ENCODE results near the gene POU2F2.

The POU2F2 gene

DNA sequence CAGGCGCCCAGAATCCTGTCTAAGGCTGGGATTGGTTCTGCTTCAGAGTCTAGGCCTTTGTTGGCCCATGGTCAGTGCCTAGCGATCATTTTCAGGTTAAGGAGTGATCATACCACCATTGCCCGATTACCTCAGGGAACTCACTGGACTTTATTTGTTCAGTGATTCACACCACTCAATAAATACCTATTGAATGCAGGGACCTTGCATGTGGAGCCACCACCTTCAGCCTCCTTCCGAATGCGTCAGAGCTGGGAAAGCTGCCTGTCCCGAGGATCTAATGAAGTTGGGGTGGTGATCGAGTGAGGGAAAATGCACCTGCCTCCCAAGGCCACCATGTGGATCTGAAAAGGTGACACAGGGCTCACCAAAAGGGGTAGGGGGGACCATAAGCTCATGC, 40.0 kb upstream of the POU2F2 start:
- ATAC-seq (ENCODE audit: low read depth) (no peak), DNase-seq (ENCODE audit: low spot score) (no peak)
- H3K4me1 ChIP-seq (ENCODE audit: insufficient read depth, poor library complexity, severe bottlenecking) = no peaks in the 10 kb centered on the region
- no peaks in the 10 kb centered on the region for H3K9me3 ChIP-seq (ENCODE audit: severe bottlenecking)
- peaks cover 18% of the 10 kb centered on the region for H3K27me3 ChIP-seq (ENCODE audit: insufficient read depth, poor library complexity, severe bottlenecking)
- H3K4me3 ChIP-seq (ENCODE audit: severe bottlenecking) = no peak overlapping the region
- TF ChIP-seq, protein P1, sequence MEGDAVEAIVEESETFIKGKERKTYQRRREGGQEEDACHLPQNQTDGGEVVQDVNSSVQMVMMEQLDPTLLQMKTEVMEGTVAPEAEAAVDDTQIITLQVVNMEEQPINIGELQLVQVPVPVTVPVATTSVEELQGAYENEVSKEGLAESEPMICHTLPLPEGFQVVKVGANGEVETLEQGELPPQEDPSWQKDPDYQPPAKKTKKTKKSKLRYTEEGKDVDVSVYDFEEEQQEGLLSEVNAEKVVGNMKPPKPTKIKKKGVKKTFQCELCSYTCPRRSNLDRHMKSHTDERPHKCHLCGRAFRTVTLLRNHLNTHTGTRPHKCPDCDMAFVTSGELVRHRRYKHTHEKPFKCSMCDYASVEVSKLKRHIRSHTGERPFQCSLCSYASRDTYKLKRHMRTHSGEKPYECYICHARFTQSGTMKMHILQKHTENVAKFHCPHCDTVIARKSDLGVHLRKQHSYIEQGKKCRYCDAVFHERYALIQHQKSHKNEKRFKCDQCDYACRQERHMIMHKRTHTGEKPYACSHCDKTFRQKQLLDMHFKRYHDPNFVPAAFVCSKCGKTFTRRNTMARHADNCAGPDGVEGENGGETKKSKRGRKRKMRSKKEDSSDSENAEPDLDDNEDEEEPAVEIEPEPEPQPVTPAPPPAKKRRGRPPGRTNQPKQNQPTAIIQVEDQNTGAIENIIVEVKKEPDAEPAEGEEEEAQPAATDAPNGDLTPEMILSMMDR (IDR thresholded peaks at IDR 0.05; ENCODE audit: poor library complexity, severe bottlenecking) = no peak
- H3K36me3 ChIP-seq (ENCODE audit: low read depth) = no peaks in the 10 kb centered on the region
- H3K27ac ChIP-seq (ENCODE audit: poor library complexity, severe bottlenecking) = no peak overlapping the region

DNA sequence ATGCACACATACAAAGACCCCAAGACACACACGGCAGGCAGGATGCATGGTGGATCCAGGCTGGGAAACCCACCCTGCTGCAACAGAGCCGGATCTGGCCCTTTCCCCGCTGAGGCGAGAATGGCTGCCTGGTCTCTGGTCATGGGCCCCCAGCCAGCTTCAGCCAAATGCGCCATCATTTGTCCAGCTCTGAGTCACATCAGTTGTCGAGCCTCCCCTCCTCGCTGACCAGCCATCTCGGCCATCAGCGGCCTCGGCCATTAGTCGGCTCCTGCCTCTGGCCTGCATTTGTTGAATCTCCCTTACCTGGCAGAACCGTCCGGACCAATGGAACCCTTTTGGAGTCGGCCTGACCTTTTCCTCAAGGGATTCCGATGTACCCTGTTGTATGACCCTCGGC, 38.5 kb upstream of the POU2F2 start:
- DNase-seq (ENCODE audit: low spot score) (no peak), ATAC-seq (ENCODE audit: low read depth) (no peak)
- H3K9me3 ChIP-seq (ENCODE audit: severe bottlenecking) = no peaks in the 10 kb centered on the region
- no peaks in the 10 kb centered on the region for H3K4me1 ChIP-seq (ENCODE audit: insufficient read depth, poor library complexity, severe bottlenecking)
- H3K36me3 ChIP-seq (ENCODE audit: low read depth) = no peaks in the 10 kb centered on the region
- no peak overlapping the region for H3K27ac ChIP-seq (ENCODE audit: poor library complexity, severe bottlenecking)
- peaks cover 8% of the 10 kb centered on the region for H3K27me3 ChIP-seq (ENCODE audit: insufficient read depth, poor library complexity, severe bottlenecking)
- H3K4me3 ChIP-seq (ENCODE audit: severe bottlenecking) = no peak overlapping the region
- TF ChIP-seq, protein P1 (IDR thresholded peaks at IDR 0.05; ENCODE audit: poor library complexity, severe bottlenecking) = no peak

DNA sequence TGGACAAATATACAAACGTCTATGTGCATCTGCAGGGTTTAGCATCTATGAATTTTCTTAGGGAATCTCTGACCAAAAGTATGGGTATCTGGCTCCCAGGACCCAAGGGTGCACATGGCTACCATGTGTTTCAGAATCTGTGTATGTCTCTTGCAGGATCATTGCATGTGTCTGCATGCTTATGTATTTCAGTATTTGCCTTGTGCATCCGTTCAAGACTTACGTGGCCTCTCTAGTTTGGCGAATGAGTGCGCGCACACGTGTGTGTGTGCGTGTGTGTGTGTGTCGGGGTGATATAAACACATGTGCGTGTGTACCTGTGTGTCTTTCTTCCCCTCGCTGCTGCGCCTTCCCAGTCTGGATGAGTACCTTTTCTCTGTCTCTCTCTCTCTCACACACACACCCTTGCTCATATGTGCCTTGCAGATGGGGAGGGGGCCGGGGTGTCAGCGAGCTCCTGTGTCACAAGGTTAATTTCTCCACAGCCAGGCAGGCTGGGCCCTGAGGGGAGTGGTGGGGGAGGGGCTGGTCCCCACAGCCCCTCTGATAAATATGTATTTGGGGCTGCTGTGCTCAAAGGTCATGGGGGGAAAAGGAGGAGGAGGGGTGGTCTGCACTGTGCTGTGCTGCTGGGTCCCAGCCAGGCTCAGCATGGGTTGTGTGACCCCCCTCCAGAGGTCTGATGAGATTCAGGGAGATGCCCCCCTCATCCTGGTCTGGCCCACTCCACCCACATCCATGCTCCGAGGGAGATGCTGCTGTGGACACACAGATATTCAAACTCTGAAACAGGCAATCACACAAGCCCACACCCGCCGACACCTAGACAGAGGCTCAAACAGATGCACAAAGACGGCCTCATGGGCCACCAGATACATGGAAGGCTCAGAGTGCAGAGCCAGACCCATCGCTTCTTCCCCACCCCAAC, 37.5 kb upstream of the POU2F2 start:
- no peak for ATAC-seq (ENCODE audit: low read depth)
- DNase-seq (ENCODE audit: low spot score) = no peak
- no peak overlapping the region for H3K27ac ChIP-seq (ENCODE audit: poor library complexity, severe bottlenecking)
- H3K9me3 ChIP-seq (ENCODE audit: severe bottlenecking) = no peaks in the 10 kb centered on the region
- H3K27me3 ChIP-seq (ENCODE audit: insufficient read depth, poor library complexity, severe bottlenecking) = no peaks in the 10 kb centered on the region
- no peaks in the 10 kb centered on the region for H3K36me3 ChIP-seq (ENCODE audit: low read depth)
- TF ChIP-seq, protein P1 (IDR thresholded peaks at IDR 0.05; ENCODE audit: poor library complexity, severe bottlenecking) = no peak
- no peaks in the 10 kb centered on the region for H3K4me1 ChIP-seq (ENCODE audit: insufficient read depth, poor library complexity, severe bottlenecking)
- no peak overlapping the region for H3K4me3 ChIP-seq (ENCODE audit: severe bottlenecking)

DNA sequence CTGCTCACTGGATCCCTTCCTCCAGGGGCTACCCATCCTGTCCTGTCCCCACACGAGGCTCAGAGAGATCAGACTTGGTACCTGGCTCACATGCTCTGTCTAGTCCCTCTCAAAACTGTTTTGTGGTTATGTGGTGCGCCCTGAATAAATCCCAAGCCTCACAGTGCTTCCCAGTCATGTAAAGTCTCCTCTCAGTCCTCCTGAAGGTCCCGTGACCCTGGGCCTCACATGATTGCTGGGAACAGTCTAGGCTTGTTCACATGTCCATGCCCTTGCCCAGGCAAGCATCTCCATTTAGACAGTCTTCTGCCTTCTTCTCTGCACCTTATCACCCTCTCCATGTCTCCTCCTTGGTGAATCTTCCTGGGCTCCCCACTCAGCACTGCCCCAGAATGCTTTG, 36.0 kb upstream of the POU2F2 start:
- no peaks in the 10 kb centered on the region for H3K4me1 ChIP-seq (ENCODE audit: insufficient read depth, poor library complexity, severe bottlenecking)
- TF ChIP-seq, protein P1 (IDR thresholded peaks at IDR 0.05; ENCODE audit: poor library complexity, severe bottlenecking) = no peak
- no peak overlapping the region for H3K4me3 ChIP-seq (ENCODE audit: severe bottlenecking)
- no peak for DNase-seq (ENCODE audit: low spot score)
- no peak for ATAC-seq (ENCODE audit: low read depth)
- no peaks in the 10 kb centered on the region for H3K27me3 ChIP-seq (ENCODE audit: insufficient read depth, poor library complexity, severe bottlenecking)
- no peaks in the 10 kb centered on the region for H3K9me3 ChIP-seq (ENCODE audit: severe bottlenecking)
- no peaks in the 10 kb centered on the region for H3K36me3 ChIP-seq (ENCODE audit: low read depth)
- H3K27ac ChIP-seq (ENCODE audit: poor library complexity, severe bottlenecking) = no peak overlapping the region

DNA sequence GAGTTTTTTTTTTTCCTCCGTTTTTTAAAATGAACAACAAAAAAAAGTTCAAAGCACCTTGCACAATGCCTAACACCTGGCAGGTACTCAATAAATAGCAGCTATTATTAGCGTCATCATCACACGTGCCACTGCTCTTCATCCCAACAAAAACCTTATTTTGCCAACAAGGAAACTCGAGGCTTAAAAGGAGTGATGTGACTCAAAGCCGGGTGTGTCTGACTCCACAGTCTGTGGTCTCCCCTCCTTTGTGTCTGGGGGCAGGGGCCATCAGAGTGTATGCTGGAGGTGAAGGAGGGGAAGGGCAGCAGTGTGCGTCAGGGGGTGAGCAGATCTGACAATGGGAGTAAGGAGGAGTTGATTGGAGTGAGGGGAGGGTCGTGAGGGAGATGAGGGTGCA, 34.1 kb upstream of the POU2F2 start:
- DNase-seq (ENCODE audit: low spot score) (no peak), ATAC-seq (ENCODE audit: low read depth) (no peak)
- Histone ChIP-seq H3K4me3 (ENCODE audit: severe bottlenecking) (no peak overlapping the region), H3K9me3 (ENCODE audit: severe bottlenecking) (no peaks in the 10 kb centered on the region), H3K27ac (ENCODE audit: poor library complexity, severe bottlenecking) (no peak overlapping the region), H3K27me3 (ENCODE audit: insufficient read depth, poor library complexity, severe bottlenecking) (no peaks in the 10 kb centered on the region), H3K36me3 (ENCODE audit: low read depth) (no peaks in the 10 kb centered on the region), H3K4me1 (ENCODE audit: insufficient read depth, poor library complexity, severe bottlenecking) (no peaks in the 10 kb centered on the region)
- TF ChIP-seq, protein P1 (IDR thresholded peaks at IDR 0.05; ENCODE audit: poor library complexity, severe bottlenecking) = no peak

All from RWPE2 (cell line).